Rectal smooth muscle tissue (tissue), 1 donor: Measurements from ENCODE around the gene SELENOO.

ENCODE experiments used
- H3K27ac ChIP-seq: one replicate; pipeline ENCODE4 v1.7.0; 2013; ENCODE audit warnings: low read depth, low read length, inconsistent platforms
- H3K27me3 ChIP-seq: one replicate; pipeline ENCODE4 v1.7.0; 2013; ENCODE audit warnings: low read length; ENCODE audit not compliant: control insufficient read depth, insufficient read depth
- H3K36me3 ChIP-seq: one replicate; pipeline ENCODE4 v1.7.0; 2013; ENCODE audit warnings: low read length; ENCODE audit not compliant: control insufficient read depth, insufficient read depth
- H3K4me1 ChIP-seq: one replicate; pipeline ENCODE4 v1.7.0; 2013; ENCODE audit warnings: low read length; ENCODE audit not compliant: control insufficient read depth, insufficient read depth
- H3K4me3 ChIP-seq: one replicate; pipeline ENCODE4 v1.7.0; 2013; ENCODE audit warnings: low read length
- H3K9ac ChIP-seq: one replicate; pipeline ENCODE4 v1.7.0; 2013; ENCODE audit warnings: low read length

SELENOO gene

DNA sequence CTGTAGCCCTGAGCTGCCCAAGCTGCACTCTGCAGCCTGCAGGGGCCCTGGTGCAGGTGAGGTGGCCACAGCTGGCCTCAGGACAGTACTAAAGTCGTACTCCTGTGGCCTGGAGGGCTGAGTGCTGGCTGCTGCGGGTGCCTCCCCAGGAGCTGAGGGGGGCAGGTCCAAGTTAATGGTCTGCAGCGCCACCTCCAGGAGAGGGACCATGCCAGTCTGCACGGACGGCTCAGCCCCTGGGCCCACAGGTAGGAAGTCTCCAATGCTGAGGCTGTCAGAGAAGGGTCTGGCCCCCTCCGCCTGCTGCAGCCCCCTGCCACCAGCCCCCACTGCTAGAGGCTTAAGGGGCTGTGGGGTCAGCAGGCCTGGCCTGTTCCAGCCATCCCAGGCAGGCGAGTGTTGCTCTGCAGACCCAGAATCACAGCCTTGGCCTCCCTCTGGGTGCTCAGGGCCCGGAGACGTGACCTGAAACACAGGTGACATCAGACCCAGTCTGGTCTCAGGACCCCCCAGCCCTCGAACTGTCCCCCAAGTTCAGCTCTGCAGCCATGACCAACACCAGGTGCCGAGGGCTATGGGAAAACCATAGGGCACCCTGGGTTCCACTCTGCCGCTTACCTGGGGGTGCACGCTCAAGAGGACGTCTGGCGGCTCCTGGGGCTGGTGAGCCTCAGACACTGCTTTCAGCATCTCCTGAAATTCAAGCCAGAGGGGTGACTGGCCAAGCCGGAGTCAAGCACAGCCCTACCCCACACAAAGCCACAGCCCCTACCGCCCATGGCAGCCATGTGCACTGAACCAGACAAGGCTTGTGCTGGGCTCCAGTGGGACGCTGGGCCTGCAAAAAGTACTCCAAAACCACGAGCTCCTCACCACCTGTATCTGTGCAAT is 20.8 kb downstream of the SELENOO start:
- Histone ChIP-seq H3K4me3 (no peak overlapping the region), H3K4me1 (peaks cover 5% of the 10 kb centered on the region), H3K36me3 (peaks cover 44% of the 10 kb centered on the region), H3K27ac (no peak overlapping the region), H3K9ac (no peak overlapping the region), H3K27me3 (no peaks in the 10 kb centered on the region)

DNA sequence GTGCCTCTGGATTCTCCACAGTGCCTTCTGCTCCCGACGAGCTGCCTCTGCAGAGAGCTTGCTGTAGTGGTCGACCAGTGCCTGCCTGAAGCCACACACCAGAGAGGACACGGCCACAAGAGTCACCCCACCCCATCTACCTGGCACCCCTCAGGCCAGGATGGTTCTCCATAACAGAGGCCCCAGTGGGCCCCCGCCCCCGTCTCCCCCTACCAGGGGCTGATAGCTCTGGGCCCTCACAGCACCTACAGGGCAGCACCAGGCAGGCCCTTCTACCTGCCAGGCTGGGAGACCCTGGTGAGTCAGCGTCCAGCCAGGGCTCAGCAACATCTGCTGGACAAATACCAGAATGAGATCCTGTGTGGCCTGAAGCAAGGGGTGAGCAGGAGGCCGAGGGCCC is 21.7 kb downstream of the SELENOO start:
- no peaks in the 10 kb centered on the region for H3K27me3 ChIP-seq
- H3K27ac ChIP-seq, result no peak overlapping the region
- no peak overlapping the region for H3K4me3 ChIP-seq
- H3K36me3 ChIP-seq, result peaks cover 46% of the 10 kb centered on the region
- H3K4me1 ChIP-seq, result peaks cover 5% of the 10 kb centered on the region
- no peak overlapping the region for H3K9ac ChIP-seq

DNA sequence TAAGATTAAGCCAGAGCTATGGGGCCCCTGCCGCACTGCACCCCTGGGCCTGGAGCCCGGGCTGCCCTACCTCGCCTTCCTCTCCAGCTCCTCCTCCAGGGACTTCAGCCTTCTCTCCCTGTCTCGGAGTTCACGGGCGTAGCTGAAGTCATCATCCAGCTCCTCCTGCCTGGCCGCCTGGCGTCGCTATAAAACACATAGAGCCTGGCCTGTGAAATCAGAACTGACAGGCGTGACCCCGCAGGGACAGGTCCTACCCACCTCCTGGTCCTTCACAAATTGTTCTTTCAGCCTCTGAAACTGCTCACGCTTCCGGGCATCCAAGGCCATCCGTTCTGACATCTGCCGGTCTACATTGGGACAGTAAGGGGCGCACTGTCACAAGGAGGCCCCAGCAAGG is 23.3 kb downstream of the SELENOO start:
- no peaks in the 10 kb centered on the region for H3K27me3 ChIP-seq
- peaks cover 35% of the 10 kb centered on the region for H3K36me3 ChIP-seq
- no peak overlapping the region for H3K4me3 ChIP-seq

DNA sequence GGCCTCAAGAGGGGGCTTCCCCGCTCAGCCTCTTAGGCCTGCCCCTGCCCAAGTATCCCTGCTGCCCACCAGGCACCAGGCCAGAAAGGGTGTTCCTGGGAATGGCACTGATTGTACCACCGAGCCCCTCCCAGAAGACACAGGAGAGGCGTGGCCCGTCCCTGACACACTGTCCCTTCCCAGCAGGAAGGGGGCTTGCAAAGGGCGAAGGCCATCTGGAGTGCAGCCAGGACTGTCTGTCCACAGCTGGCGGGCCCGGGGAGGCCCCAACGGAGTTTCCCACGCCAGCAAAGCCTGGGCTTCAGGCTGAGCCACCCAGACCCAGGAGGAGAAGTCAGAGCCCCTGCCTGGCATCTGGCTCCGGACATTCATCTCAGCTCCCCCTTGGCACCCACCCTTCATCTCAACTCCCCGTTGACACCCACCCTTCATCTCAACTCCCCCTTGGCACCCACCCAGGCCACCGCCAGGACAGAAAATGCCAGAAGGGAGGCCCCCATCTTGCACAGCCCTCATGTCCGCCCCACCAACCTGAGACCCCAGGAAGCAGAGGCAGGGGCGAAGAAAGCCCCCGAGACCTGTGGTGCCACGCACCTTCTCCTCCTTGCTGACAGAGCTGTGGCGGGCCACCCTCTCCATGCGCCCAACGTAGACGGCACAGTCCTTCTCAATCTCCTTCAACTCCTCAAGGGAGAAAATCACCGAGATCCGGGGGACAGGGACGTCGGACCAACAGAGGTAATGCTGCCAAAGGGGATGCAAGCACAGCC is 24.6 kb downstream of the SELENOO start:
- Histone ChIP-seq H3K27ac (no peak overlapping the region), H3K4me1 (no peaks in the 10 kb centered on the region), H3K9ac (no peak overlapping the region), H3K36me3 (peaks cover 32% of the 10 kb centered on the region), H3K4me3 (no peak overlapping the region), H3K27me3 (no peaks in the 10 kb centered on the region)

More for the DNA sequence above, 23.3 kb downstream of the SELENOO start:
- Histone ChIP-seq H3K27ac (no peak overlapping the region), H3K4me1 (peaks cover 5% of the 10 kb centered on the region), H3K9ac (no peak overlapping the region)

DNA sequence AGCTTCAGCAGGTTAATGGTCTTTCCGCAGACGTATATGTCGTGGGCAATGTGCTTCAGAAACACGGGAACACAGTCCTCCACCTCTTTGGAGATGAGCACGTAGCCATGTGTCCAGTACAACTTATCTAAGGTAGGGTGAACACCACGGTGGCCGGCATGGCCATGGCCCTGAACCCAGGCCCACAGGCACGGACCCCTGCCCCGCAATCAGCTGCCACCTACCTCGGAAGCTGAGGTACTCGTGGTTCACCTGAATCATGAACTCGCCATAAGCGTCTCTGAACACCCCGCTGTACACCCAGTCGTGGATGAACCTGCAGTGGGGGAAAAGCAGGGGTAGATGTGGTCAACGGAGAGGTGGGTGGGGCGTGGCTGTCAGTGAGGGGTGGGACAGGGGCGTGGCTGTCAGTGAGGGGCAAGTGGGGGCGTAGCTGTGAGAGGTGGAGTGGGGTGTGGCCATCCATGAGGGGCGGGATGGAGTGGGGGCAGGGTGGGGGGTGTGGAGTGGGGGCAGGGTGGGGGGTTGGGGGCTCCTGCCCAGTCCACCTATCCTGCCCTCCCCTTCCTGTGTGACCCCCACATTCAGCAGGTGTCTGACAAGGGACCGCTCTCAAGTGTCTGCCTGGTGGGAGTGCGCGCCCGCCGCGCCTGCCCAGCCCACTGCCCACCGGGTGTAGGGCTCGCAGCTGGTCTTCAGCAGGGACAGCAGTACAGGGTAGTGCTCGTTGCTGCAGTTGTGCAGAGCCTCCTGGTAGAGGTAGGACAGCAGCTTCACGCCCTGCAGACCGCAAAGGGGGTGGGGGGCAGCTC is 25.5 kb downstream of the SELENOO start:
- Histone ChIP-seq H3K27me3 (no peaks in the 10 kb centered on the region), H3K27ac (no peak overlapping the region), H3K4me3 (no peak overlapping the region), H3K4me1 (no peaks in the 10 kb centered on the region), H3K9ac (no peak overlapping the region), H3K36me3 (peaks cover 23% of the 10 kb centered on the region)

DNA sequence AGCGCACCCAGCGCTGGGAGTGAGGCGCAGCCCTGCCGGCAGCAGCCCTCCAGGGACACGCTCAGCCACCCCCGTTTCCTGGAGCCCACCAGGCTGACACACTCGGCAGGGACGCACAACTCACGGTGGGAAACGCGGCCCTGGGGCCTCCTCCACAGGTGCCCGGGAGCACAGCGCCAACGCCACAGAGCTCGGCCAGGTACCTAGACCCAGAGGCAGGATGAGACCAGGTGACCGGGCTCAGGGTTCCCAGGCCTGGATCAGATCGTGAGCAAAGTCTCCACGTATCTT is 26.0 kb downstream of the SELENOO start:
- Histone ChIP-seq H3K27me3 (no peaks in the 10 kb centered on the region), H3K4me3 (no peak overlapping the region), H3K9ac (no peak overlapping the region), H3K27ac (no peak overlapping the region), H3K4me1 (no peaks in the 10 kb centered on the region), H3K36me3 (peaks cover 22% of the 10 kb centered on the region)

DNA sequence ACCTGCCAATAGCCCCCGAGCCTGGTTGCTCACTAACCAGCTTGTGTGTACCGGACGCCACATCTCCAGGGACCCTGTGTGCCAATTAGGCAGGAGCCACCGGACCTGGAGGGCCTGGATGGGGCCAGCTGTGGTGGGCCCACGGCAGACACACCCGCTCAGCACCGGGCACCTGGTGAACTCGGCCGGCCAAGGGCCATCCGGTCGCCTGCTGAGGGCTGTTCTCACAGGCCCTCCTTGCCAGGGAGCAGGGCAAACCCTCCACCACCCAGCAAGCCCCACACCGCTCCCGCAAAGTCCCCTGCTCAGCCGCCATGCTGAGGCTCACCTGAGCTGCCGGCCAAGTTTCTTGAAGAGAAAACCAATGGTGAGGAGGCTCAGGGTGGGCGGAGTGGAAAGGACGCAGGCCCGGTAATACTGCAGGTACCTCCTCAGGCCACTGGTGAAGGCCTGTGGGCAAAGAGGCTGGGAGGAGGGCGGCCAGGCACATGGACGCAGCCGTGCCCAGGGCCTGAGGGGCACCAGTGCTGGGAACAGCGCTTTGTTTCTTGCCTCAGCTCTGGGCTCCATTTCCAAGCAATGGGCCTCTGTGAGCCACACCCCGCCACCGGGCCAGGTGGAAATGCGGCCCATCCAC is 26.9 kb downstream of the SELENOO start:
- no peak overlapping the region for H3K4me3 ChIP-seq
- H3K9ac ChIP-seq, result no peak overlapping the region
- no peaks in the 10 kb centered on the region for H3K27me3 ChIP-seq
- H3K36me3 ChIP-seq, result peaks cover 17% of the 10 kb centered on the region
- no peak overlapping the region for H3K27ac ChIP-seq
- no peaks in the 10 kb centered on the region for H3K4me1 ChIP-seq

DNA sequence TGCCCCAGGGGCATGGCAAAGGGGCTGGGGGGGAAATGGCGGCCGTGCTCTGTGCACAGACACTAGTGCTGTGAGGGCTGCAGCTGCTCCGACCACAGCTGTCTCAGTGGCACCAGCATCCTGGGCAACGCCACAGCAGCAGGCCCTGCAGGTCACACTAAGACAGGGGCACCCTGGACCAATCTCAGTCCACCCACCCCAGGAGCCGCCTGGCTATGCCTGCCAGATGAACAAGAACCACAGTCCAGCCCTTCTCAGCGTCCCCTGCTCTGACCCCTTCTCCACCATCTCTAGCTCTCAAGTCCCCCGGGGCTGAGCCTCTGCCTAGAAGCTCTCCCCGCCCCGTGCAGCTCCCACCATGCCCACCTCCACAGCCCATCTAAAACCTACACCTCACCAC is 27.6 kb downstream of the SELENOO start:
- H3K27ac ChIP-seq, result no peak overlapping the region
- H3K36me3 ChIP-seq, result peaks cover 20% of the 10 kb centered on the region
- H3K4me1 ChIP-seq, result no peaks in the 10 kb centered on the region
- no peak overlapping the region for H3K9ac ChIP-seq
- no peak overlapping the region for H3K4me3 ChIP-seq
- H3K27me3 ChIP-seq, result no peaks in the 10 kb centered on the region

DNA sequence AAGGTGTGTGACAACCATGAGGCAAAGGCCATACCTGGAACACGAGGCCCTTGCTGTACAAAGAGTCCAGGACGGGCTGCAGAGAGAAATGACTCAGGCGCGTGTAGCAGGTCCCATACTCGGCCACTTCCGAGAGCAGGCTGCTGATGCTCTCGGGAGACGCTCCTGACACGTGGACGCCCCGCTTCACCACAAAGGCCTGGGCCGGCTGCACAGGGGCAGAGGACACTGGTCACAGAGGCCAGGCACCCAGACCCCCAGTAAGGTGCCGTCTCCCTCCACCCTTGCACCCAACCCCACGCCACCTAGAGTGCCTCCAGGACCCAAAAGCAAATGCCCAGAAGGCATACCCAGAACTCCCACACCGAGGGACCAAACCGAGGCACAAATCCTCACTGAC is 28.6 kb downstream of the SELENOO start:
- H3K36me3 ChIP-seq, result peaks cover 18% of the 10 kb centered on the region
- H3K4me3 ChIP-seq, result no peak overlapping the region
- no peak overlapping the region for H3K9ac ChIP-seq
- H3K4me1 ChIP-seq, result no peaks in the 10 kb centered on the region
- no peak overlapping the region for H3K27ac ChIP-seq
- H3K27me3 ChIP-seq, result no peaks in the 10 kb centered on the region

DNA sequence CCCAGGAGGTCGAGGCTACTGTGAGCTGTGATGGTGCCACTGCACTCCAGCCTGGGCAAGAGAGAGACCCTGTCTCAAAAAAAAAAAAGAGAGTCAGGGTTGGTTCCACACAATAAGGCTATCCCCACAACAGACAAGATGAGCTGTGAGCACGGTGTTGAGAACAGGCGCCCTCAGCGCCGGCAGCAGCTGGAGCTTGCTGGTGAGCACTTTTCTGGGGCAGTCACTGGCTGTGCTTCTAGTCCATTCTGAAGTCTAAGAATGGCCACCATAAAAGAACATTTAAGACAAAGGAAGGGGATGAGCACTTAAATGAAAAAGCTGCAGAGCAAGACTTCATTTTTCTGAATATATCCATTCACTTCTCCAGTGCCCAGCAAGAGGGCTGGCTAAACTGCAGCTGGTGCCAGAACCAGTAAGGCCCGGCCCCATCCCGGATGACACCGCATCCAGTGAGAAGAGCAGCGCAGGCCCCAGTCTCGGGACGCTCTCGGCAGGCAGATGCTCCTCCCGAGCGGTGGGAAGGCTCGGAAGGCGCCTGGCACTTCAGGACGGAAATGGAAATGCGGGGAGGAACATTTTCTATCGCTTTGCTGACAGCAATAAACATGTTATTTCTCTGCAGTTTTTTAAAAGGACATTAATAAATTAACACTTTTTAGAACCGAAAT is 31.8 kb downstream of the SELENOO start:
- H3K36me3 ChIP-seq, result peaks cover 8% of the 10 kb centered on the region
- no peaks in the 10 kb centered on the region for H3K27me3 ChIP-seq
- H3K4me1 ChIP-seq, result no peaks in the 10 kb centered on the region
- H3K9ac ChIP-seq, result no peak overlapping the region
- no peak overlapping the region for H3K27ac ChIP-seq
- H3K4me3 ChIP-seq, result no peak overlapping the region

DNA sequence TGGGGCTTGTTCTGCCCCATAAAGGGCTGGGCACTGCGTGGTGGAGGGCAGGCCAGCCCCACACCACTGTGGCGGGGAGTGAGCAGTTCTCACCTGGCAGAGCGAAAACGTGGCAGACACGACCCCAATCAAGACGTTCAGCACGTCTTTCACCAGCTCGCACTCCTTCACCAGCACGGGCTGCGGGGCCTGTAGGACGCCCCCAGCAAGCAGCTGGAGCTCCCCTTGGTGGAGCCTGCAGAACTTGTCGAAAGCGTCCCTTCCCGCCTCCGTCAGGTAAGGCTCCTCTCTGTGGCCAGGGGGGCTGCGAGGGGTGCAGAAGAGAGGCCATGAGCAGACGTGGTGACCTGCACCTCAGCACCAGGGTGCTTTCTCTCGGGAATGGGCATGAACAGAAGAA is 32.4 kb downstream of the SELENOO start:
- no peak overlapping the region for H3K4me3 ChIP-seq

More for the DNA sequence above, 32.4 kb downstream of the SELENOO start:
- H3K9ac ChIP-seq, result no peak overlapping the region
- no peaks in the 10 kb centered on the region for H3K27me3 ChIP-seq
- H3K4me1 ChIP-seq, result no peaks in the 10 kb centered on the region
- H3K27ac ChIP-seq, result no peak overlapping the region
- H3K36me3 ChIP-seq, result peaks cover 8% of the 10 kb centered on the region
